Smooth muscle cell (in vitro differentiated cells): ENCODE results near the gene KRTAP10-4. TPM values are rescaled to one million over a fixed set of nuclear protein-coding genes. Genes with fewer than 3 reads are reported as not detected.
"Not testable (repeated sequence)": the region's sequence is repeated elsewhere in the genome, so short reads cannot be mapped to it uniquely, and the experiment has no call there.

Experiments
- DNase-seq: peaks from one replicate; lab custom pipeline; 2025; ENCODE audit not compliant: unreplicated experiment; lab: John Stamatoyannopoulos, UW
- H2AFZ ChIP-seq: fragments of 200-600 bp; sonication (generic); 2 replicates; pipeline ENCODE4 v1.6.0; 2016; ENCODE audit warnings: antibody characterized with exemption, low read depth, mild to moderate bottlenecking
- H3F3A ChIP-seq: fragments of 200-600 bp; sonication (generic); 2 replicates; pipeline ENCODE4 v1.6.0; 2017; ENCODE audit warnings: antibody characterized with exemption, low read depth
- H3K27ac ChIP-seq: fragments of 200-600 bp; sonication (generic); 2 replicates; pipeline ENCODE4 v1.5.1; 2016; ENCODE audit warnings: low read depth, mild to moderate bottlenecking
- H3K27me3 ChIP-seq: fragments of 200-600 bp; sonication (generic); 2 replicates; pipeline ENCODE4 v1.6.1; 2016; ENCODE audit warnings: low read depth, mild to moderate bottlenecking
- H3K36me3 ChIP-seq: fragments of 200-600 bp; sonication (generic); 2 replicates; pipeline ENCODE4 v1.5.1; 2016; ENCODE audit warnings: low read depth
- H3K4me1 ChIP-seq: fragments of 200-600 bp; sonication (generic); 2 replicates; pipeline ENCODE4 v1.5.1; 2016; ENCODE audit warnings: low read depth
- H3K4me2 ChIP-seq: fragments of 200-600 bp; sonication (generic); 2 replicates; pipeline ENCODE4 v1.6.0; 2016; ENCODE audit warnings: mild to moderate bottlenecking
- H3K4me3 ChIP-seq: fragments of 200-600 bp; sonication (generic); 2 replicates; pipeline ENCODE4 v1.5.1; 2016; ENCODE audit warnings: mild to moderate bottlenecking
- H3K79me2 ChIP-seq: fragments of 200-600 bp; sonication (generic); 2 replicates; pipeline ENCODE4 v1.6.0; 2016; ENCODE audit warnings: low read depth, mild to moderate bottlenecking
- H3K9ac ChIP-seq: fragments of 200-600 bp; sonication (generic); 2 replicates; pipeline ENCODE4 v1.6.0; 2016; ENCODE audit warnings: low read depth
- H3K9me3 ChIP-seq: fragments of 200-600 bp; sonication (generic); replicated peaks from 2 replicates; pipeline ENCODE4 v1.5.1; 2016; ENCODE audit warnings: low read depth
- H4K20me1 ChIP-seq: fragments of 200-600 bp; sonication (generic); 2 replicates; pipeline ENCODE4 v1.6.0; 2016; ENCODE audit warnings: low read depth
- CTCF ChIP-seq: fragments of 200-600 bp; sonication (generic); IDR thresholded peaks from 2 replicates; pipeline ENCODE4 v1.5.1; 2017; ENCODE audit warnings: borderline replicate concordance, mild to moderate bottlenecking, antibody characterized with exemption; ENCODE audit not compliant: insufficient read depth, poor library complexity, severe bottlenecking
- WGBS: methylation state at CpG from one replicate; pipeline ENCODE4 v1.1.7; 2016; ENCODE audit warnings: low lambda C conversion rate; 5-methylcytosine and 5-hydroxymethylcytosine counted together
- polyA plus RNA-seq: library from polyadenylated mRNA; unstranded; fragments of >200 nt; fragmentation: Nextera tagmentation; extraction: Ambion mirVana; gene quantifications from 2 replicates; pipeline ENCODE4 v1.2.1, GENCODE V29; 2016
- total RNA-seq: library from RNA; depleted of rRNA; stranded (reverse); fragments of >200 nt; gene quantifications from 2 replicates; pipeline ENCODE4 v1.2.3, GENCODE V29; 2014

The KRTAP10-4 gene
- total and polyA plus RNA-seq, 2 experiments from 2014 or later: not detected

DNA sequence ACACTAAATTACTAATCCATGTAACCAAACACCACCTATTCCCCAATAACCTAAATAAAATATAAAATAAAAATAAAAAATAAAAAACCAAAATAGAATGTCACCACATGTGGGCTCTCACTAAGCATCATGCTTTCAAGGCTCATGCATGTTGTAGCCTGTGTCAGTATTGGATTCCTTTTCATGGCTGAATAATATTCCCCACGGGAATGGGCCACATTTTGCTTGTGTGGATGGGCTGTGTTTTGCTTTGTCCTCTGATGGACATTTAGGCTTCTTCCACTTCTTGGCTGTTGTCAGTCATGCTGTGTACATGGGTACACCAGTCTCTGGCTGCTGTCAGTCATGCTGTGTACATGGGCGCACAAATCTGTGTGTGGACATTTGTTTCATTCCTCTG lies 15.6 kb downstream of the KRTAP10-4 start:
- no peak overlapping the region for H3K4me3 ChIP-seq
- H3K4me2 ChIP-seq: no peak overlapping the region
- no peak overlapping the region for H2AFZ ChIP-seq
- H3K27ac ChIP-seq: no peak overlapping the region
- peaks cover 6% of the 10 kb centered on the region for H3K4me1 ChIP-seq
- no peak for TF ChIP-seq CTCF
- no peaks in the 10 kb centered on the region for H3F3A ChIP-seq
- 97% methylated on average over 2 of the region's 2 CpGs for WGBS
- H3K79me2 ChIP-seq: no peaks in the 10 kb centered on the region
- no peaks in the 10 kb centered on the region for H3K36me3 ChIP-seq
- DNase-seq: no peak
- H4K20me1 ChIP-seq: no peaks in the 10 kb centered on the region
- H3K9me3 ChIP-seq: no peaks in the 10 kb centered on the region
- no peaks in the 10 kb centered on the region for H3K27me3 ChIP-seq
- no peak overlapping the region for H3K9ac ChIP-seq

- no peak for DNase-seq
Observed at GRCh38 chr21:44589586-44590305, 16.2 kb downstream of the KRTAP10-4 start.

GRCh38 chr21:44590311-44590721 lies 16.8 kb downstream of the KRTAP10-4 start:
- H3K4me3 ChIP-seq: no peak overlapping the region
- no peak overlapping the region for H3K9ac ChIP-seq
- WGBS: 98% methylated on average over 10 of the region's 10 CpGs
- H2AFZ ChIP-seq: no peak overlapping the region
- no peak for TF ChIP-seq CTCF
- no peaks in the 10 kb centered on the region for H3K27me3 ChIP-seq
- H3K36me3 ChIP-seq: no peaks in the 10 kb centered on the region
- DNase-seq: no peak
- H3K79me2 ChIP-seq: no peaks in the 10 kb centered on the region
- H3F3A ChIP-seq: no peaks in the 10 kb centered on the region
- no peaks in the 10 kb centered on the region for H4K20me1 ChIP-seq
- H3K9me3 ChIP-seq: no peaks in the 10 kb centered on the region
- H3K4me1 ChIP-seq: peaks cover 6% of the 10 kb centered on the region
- H3K4me2 ChIP-seq: no peak overlapping the region
- H3K27ac ChIP-seq: no peak overlapping the region

More at GRCh38 chr21:44589586-44590305, 16.2 kb downstream of the KRTAP10-4 start:
- Histone ChIP-seq H3K9me3 (no peaks in the 10 kb centered on the region), H4K20me1 (no peaks in the 10 kb centered on the region), H2AFZ (no peak overlapping the region), H3K4me1 (peaks cover 6% of the 10 kb centered on the region), H3K27me3 (no peaks in the 10 kb centered on the region), H3K9ac (no peak overlapping the region), H3K4me3 (no peak overlapping the region), H3K79me2 (no peaks in the 10 kb centered on the region), H3F3A (no peaks in the 10 kb centered on the region), H3K4me2 (no peak overlapping the region), H3K27ac (no peak overlapping the region), H3K36me3 (no peaks in the 10 kb centered on the region)
- no peak for TF ChIP-seq CTCF
- WGBS: 98% methylated on average over 24 of the region's 24 CpGs

DNA sequence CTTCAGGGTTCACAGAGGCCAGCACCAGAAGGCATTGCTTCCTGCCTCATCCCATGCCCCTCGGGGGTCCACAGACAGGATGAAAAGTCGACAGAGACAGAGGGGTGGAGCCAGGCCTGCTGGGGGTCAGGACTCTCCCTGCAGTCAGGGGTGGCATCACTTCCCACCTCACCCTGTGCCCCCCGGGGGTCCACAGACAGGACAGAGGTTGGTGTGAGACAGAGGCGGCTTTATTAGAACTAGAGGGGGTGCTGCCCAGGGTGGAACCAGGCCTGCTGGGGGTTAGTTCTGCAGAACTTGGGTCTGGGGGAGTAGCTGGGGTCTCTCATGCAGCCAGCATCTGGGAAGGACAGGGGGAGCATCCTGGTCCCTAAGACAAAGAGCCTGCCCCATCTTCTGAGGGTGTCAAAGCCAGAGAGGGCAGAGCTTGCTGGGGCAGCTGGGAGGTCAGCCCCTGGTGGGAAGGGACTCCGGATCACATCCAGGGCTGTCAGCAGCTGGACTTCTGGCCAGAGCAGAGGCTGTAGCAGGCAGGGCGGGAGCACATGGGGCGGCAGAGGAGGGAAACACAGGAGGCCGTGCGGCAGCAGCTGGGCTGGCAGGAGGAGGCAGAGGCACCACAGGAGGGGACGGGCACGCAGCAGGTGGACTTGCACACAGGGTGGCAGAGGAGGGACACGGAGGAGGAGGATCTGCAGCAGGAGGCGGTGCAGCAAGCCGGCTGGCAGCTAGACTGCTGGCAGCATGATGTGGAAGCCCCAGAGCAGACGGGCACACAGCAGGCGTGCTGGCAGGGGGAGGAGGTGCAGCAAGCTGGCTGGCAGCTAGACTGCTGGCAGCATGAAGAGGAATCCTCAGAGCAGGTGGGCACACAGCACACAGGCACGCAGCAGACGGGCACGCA lies 17.6 kb downstream of the KRTAP10-4 start:
- H3K27me3 ChIP-seq, H3K9me3 ChIP-seq, H3K4me1 ChIP-seq, H4K20me1 ChIP-seq, H3K36me3 ChIP-seq, H3K27ac ChIP-seq, H3K9ac ChIP-seq, DNase-seq, H3F3A ChIP-seq, H3K4me2 ChIP-seq, H2AFZ ChIP-seq, H3K4me3 ChIP-seq, H3K79me2 ChIP-seq: not testable (repeated sequence)
- WGBS: 89% methylated on average over 14 of the region's 19 CpGs

- 90% methylated on average over 4 of the region's 4 CpGs for WGBS
- H3K27me3 ChIP-seq, H3K9me3 ChIP-seq, H2AFZ ChIP-seq, H3K4me2 ChIP-seq, H3K4me3 ChIP-seq, DNase-seq, H3F3A ChIP-seq, H4K20me1 ChIP-seq, H3K4me1 ChIP-seq, H3K27ac ChIP-seq, H3K9ac ChIP-seq, H3K36me3 ChIP-seq, H3K79me2 ChIP-seq: not testable (repeated sequence)
Observed at GRCh38 chr21:44591801-44592130, 18.2 kb downstream of the KRTAP10-4 start.
